Panc1 (cell line): ENCODE measurements around the gene DDX19B. TPM values are rescaled to one million over a fixed set of nuclear protein-coding genes. Genes with fewer than 3 reads are reported as not detected.

Experiments
- ATAC-seq: fragments of 200-7000 bp; cut with Tn5 transposase; 2 replicates; pipeline ENCODE4 v1.9.1; 2020; ENCODE audit warnings: mild to moderate bottlenecking, moderate library complexity
- BruUV-seq: library from RNA; stranded (reverse); fragments of 400-500 nt; replicated peaks from 2 replicates; lab custom pipeline; 2021; lab: Mats Ljungman, UMichigan
- CTCF ChIA-PET: fragments of 300-600 bp; sonication (Branson Sonifier 250); formaldehyde crosslinking; loops from one replicate; lab custom pipeline; 2022; ENCODE audit warnings: antibody characterized with exemption; lab: Charles Lee
- POLR2A ChIA-PET: fragments of 300-600 bp; sonication (Branson Sonifier 250); formaldehyde crosslinking; loops from one replicate; lab custom pipeline; 2022; ENCODE audit warnings: antibody characterized with exemption; lab: Charles Lee
- DNase-seq: peaks from one replicate; pipeline ENCODE4 v3.0.0-alpha.2; 2010; ENCODE audit warnings: low read depth, low spot score
- H3K27ac ChIP-seq: 2 replicates; pipeline ENCODE4 v1.5.1; 2011; ENCODE audit warnings: mild to moderate bottlenecking, low read length, inconsistent platforms
- H3K27me3 ChIP-seq: fragments of 200-500 bp; sonication (Bioruptor generic); 2 replicates; pipeline ENCODE4 v1.6.0; 2014; ENCODE audit warnings: low read length, inconsistent platforms; ENCODE audit not compliant: control insufficient read depth, insufficient read depth
- H3K36me3 ChIP-seq: fragments of 200-500 bp; sonication (Bioruptor generic); 2 replicates; pipeline ENCODE4 v1.5.1; 2014; ENCODE audit warnings: inconsistent platforms, mild to moderate bottlenecking, low read length, moderate library complexity; ENCODE audit not compliant: control insufficient read depth, insufficient read depth
- H3K4me1 ChIP-seq: 2 replicates; pipeline ENCODE4 v1.5.1; 2011; ENCODE audit warnings: inconsistent platforms, mild to moderate bottlenecking, low read length, moderate library complexity; ENCODE audit not compliant: control insufficient read depth, insufficient read depth
- H3K4me3 ChIP-seq, 2 experiments: 2 replicates each; pipeline ENCODE4 v1.5.1; 2011 to 2012; ENCODE audit warnings: low read depth in 2 of 2, low read length in 2 of 2, mild to moderate bottlenecking in 2 of 2, inconsistent platforms in 1 of 2, moderate library complexity in 1 of 2
- H3K9me3 ChIP-seq: fragments of 200-500 bp; sonication (Bioruptor generic); 2 replicates; pipeline ENCODE4 v1.5.1; 2014; ENCODE audit warnings: low read depth, mild to moderate bottlenecking, inconsistent platforms, low read length, moderate library complexity; ENCODE audit not compliant: control insufficient read depth, insufficient read depth
- POLR2AphosphoS5 ChIP-seq: IDR thresholded peaks from 2 replicates; pipeline ENCODE4 v1.6.1; 2012; ENCODE audit warnings: mild to moderate bottlenecking, low read depth, low read length, moderate library complexity
- SIN3A ChIP-seq: IDR thresholded peaks from 2 replicates; pipeline ENCODE4 v1.6.1; 2012; ENCODE audit warnings: low read depth, mild to moderate bottlenecking, low read length, moderate library complexity, borderline replicate concordance; ENCODE audit not compliant: insufficient read depth
- TCF7L2 ChIP-seq: IDR thresholded peaks from 2 replicates; pipeline ENCODE4 v1.6.1; 2011; ENCODE audit warnings: mild to moderate bottlenecking, low read depth, low read length, inconsistent platforms
- in situ Hi-C: cut with HindIII; loops from 2 replicates; pipeline ENCODE4 v1.10.0; 2016; ENCODE audit warnings: low sequenced_read_pairs, low pct_unique_long_range_greater_than_20kb
- intact Hi-C: fragments of 100-400 bp; cut with micrococcal nuclease; formaldehyde crosslinking; loops from one replicate; pipeline ENCODE4 v1.10.0; 2022; ENCODE audit not compliant: unreplicated experiment
- total RNA-seq: library from RNA; stranded (reverse); gene quantifications from one replicate; pipeline ENCODE4 v1.2.1, GENCODE V29; 2021; ENCODE audit not compliant: unreplicated experiment
- TF ChIP-seq, protein P1 (sequence below), 2 experiments: IDR thresholded peaks; 2 replicates each; pipeline ENCODE4 v1.6.1; 2011 to 2012; ENCODE audit warnings: low read depth in 2 of 2, control low read depth in 1 of 2, low read length in 1 of 2, mild to moderate bottlenecking in 1 of 2, moderate library complexity in 1 of 2; ENCODE audit not compliant: insufficient read depth in 1 of 2
- TF ChIP-seq, protein P2 (sequence below): fragments of 450-650 bp; IDR thresholded peaks from 2 replicates; pipeline ENCODE4 v1.5.1; 2017; ENCODE audit warnings: mild to moderate bottlenecking

DDX19B gene
- total RNA-seq, 1 experiment from 2014 or later, result 24.4 TPM

DNA sequence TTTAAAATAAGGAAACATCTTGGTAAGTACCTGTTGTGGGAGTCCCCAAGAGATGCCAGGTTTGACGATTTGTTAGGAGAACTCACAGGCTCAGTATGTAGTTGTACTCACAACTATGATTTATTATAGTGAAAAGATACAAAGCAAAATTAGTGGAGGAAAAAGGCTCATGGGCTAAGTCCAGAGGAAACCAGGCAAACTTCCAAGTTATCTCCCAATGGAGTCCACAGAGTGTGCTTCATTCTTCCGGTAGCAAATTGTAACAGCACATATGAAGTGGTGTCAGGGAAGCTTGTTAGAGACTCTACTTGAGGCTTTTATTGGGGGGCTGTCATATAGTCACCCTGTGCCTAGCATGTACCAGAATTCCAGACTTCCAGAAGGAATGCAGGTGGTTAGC, 50.0 kb downstream of the DDX19B start:
- DNase-seq, result no peak
- no TSS peak for BruUV-seq
- POLR2A ChIA-PET, result interaction anchor here (0.7 kb wide), 1 partner anchor 210 kb away, joined by 6 read pairs; no protein-coding TSS in a partner anchor
- Histone ChIP-seq H3K4me1 (peaks cover 7% of the 10 kb centered on the region; the same call in 1 of the 2 replicates), H3K4me3 (no peak overlapping the region), H3K27ac (no peak overlapping the region), H3K27me3 (no peaks in the 10 kb centered on the region), H3K9me3 (no peaks in the 10 kb centered on the region), H3K36me3 (peaks cover 8% of the 10 kb centered on the region; the same call in 1 of the 2 replicates)
- ATAC-seq, result no peak
- intact Hi-C loops (no loop called here), in situ Hi-C loops (no loop called here)
- TF ChIP-seq, protein P1, sequence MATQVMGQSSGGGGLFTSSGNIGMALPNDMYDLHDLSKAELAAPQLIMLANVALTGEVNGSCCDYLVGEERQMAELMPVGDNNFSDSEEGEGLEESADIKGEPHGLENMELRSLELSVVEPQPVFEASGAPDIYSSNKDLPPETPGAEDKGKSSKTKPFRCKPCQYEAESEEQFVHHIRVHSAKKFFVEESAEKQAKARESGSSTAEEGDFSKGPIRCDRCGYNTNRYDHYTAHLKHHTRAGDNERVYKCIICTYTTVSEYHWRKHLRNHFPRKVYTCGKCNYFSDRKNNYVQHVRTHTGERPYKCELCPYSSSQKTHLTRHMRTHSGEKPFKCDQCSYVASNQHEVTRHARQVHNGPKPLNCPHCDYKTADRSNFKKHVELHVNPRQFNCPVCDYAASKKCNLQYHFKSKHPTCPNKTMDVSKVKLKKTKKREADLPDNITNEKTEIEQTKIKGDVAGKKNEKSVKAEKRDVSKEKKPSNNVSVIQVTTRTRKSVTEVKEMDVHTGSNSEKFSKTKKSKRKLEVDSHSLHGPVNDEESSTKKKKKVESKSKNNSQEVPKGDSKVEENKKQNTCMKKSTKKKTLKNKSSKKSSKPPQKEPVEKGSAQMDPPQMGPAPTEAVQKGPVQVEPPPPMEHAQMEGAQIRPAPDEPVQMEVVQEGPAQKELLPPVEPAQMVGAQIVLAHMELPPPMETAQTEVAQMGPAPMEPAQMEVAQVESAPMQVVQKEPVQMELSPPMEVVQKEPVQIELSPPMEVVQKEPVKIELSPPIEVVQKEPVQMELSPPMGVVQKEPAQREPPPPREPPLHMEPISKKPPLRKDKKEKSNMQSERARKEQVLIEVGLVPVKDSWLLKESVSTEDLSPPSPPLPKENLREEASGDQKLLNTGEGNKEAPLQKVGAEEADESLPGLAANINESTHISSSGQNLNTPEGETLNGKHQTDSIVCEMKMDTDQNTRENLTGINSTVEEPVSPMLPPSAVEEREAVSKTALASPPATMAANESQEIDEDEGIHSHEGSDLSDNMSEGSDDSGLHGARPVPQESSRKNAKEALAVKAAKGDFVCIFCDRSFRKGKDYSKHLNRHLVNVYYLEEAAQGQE (IDR thresholded peaks at IDR 0.05; ENCODE audit: insufficient read depth in 1 of 2, low read depth in 2 of 2, low read length in 1 of 2), result no peak
- TF ChIP-seq, protein P2, sequence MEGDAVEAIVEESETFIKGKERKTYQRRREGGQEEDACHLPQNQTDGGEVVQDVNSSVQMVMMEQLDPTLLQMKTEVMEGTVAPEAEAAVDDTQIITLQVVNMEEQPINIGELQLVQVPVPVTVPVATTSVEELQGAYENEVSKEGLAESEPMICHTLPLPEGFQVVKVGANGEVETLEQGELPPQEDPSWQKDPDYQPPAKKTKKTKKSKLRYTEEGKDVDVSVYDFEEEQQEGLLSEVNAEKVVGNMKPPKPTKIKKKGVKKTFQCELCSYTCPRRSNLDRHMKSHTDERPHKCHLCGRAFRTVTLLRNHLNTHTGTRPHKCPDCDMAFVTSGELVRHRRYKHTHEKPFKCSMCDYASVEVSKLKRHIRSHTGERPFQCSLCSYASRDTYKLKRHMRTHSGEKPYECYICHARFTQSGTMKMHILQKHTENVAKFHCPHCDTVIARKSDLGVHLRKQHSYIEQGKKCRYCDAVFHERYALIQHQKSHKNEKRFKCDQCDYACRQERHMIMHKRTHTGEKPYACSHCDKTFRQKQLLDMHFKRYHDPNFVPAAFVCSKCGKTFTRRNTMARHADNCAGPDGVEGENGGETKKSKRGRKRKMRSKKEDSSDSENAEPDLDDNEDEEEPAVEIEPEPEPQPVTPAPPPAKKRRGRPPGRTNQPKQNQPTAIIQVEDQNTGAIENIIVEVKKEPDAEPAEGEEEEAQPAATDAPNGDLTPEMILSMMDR, result no peak
- TF ChIP-seq SIN3A (no peak), TCF7L2 (no peak), POLR2AphosphoS5 (no peak)
- CTCF ChIA-PET, result no interaction called here

DNA sequence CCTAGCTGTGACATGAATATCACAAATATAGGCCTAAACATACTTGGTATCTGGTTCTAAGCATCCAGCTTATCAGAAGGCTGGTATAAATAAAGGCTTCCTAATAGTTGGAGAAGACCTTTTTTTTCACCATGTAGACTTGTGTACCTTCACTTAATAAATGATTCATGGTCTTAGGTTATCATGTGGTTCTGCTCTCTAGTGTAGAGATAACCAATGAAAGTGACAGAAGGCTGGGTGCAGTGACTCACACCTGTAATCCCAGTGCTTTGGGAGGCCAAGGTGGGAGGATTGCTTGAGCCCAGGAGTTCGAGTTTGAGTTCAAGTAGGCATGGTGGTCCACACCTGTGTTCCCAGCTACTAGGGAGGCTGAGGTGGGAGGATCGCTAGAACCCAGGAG, 50.8 kb downstream of the DDX19B start:
- Histone ChIP-seq H3K27ac (no peak overlapping the region), H3K9me3 (no peaks in the 10 kb centered on the region), H3K27me3 (no peaks in the 10 kb centered on the region), H3K4me1 (peaks cover 7% of the 10 kb centered on the region; the same call in 1 of the 2 replicates), H3K4me3 (no peak overlapping the region), H3K36me3 (peaks cover 10% of the 10 kb centered on the region; the same call in 1 of the 2 replicates)
- no TSS peak for BruUV-seq
- in situ Hi-C loops, result no loop called here
- CTCF ChIA-PET, result no interaction called here
- intact Hi-C loops, result no loop called here
- POLR2A ChIA-PET, result no interaction called here
- DNase-seq, result no peak
- ATAC-seq, result no peak
- TF ChIP-seq POLR2AphosphoS5 (no peak), SIN3A (no peak), TCF7L2 (no peak)
- TF ChIP-seq, protein P1 (IDR thresholded peaks at IDR 0.05; ENCODE audit: insufficient read depth in 1 of 2, low read depth in 2 of 2, low read length in 1 of 2), result no peak
- TF ChIP-seq, protein P2, result no peak
